CD14-positive monocyte (primary cell): Measurements from ENCODE around the gene SRGAP1. TPM values are rescaled to one million over a fixed set of nuclear protein-coding genes. Genes with fewer than 3 reads are reported as not detected.

Experiments used
- DNase-seq, 3 donors: peaks; one replicate each; pipeline ENCODE4 v3.0.0-alpha.2; 2011 to 2022
- H2AFZ ChIP-seq: 2 replicates; pipeline ENCODE4 v1.6.0; 2012; ENCODE audit warnings: mild to moderate bottlenecking, low read depth, low read length, inconsistent platforms; ENCODE audit not compliant: insufficient read depth, poor library complexity, severe bottlenecking
- H3K27ac ChIP-seq, 2 donors: 1 replicate in 1 of 2; 2 replicates in 1 of 2; pipeline ENCODE4 v1.5.1; 2012 to 2013; ENCODE audit warnings: low read length in 2 of 2, control low read depth in 1 of 2, inconsistent platforms in 1 of 2, low read depth in 1 of 2, mild to moderate bottlenecking in 1 of 2
- H3K27me3 ChIP-seq, 2 donors: one replicate each; pipeline versions ENCODE4 v1.6.0 to v1.6.1; 2011 to 2013; ENCODE audit warnings: low read length in 2 of 2; ENCODE audit not compliant: control insufficient read depth in 2 of 2, insufficient read depth in 2 of 2
- H3K36me3 ChIP-seq, 2 donors: replicated peaks in 1 of 2; 1 replicate in 1 of 2; 2 replicates in 1 of 2; pipeline versions ENCODE4 v1.5.1 to v1.6.1; 2012 to 2013; ENCODE audit warnings: low read length in 2 of 2, control low read depth in 1 of 2, inconsistent platforms in 1 of 2, mild to moderate bottlenecking in 1 of 2; ENCODE audit not compliant: insufficient read depth in 2 of 2, control insufficient read depth in 1 of 2
- H3K4me1 ChIP-seq, 2 donors: 1 replicate in 1 of 2; 2 replicates in 1 of 2; pipeline versions ENCODE4 v1.5.1 to v1.6.1; 2012 to 2013; ENCODE audit warnings: low read length in 2 of 2, control low read depth in 1 of 2, inconsistent platforms in 1 of 2, mild to moderate bottlenecking in 1 of 2, moderate library complexity in 1 of 2; ENCODE audit not compliant: insufficient read depth in 2 of 2, control insufficient read depth in 1 of 2
- H3K4me2 ChIP-seq: replicated peaks from 2 replicates; pipeline ENCODE3; 2012; ENCODE audit warnings: low read length, moderate library complexity, mild to moderate bottlenecking; ENCODE audit not compliant: poor library complexity, severe bottlenecking; ENCODE audit errors: extremely low read depth
- H3K4me3 ChIP-seq, 3 experiments: fragments of 200-600 bp in 1 of 3; sonication (generic) in 1 of 3; replicated peaks in 1 of 3; 1 replicate in 2 of 3; 2 replicates in 1 of 3; pipeline ENCODE4 v1.5.1; 2011 to 2013; ENCODE audit warnings: low read length in 3 of 3, mild to moderate bottlenecking in 3 of 3, control low read depth in 2 of 3, low read depth in 2 of 3, inconsistent platforms in 1 of 3, moderate library complexity in 1 of 3
- H3K79me2 ChIP-seq: 2 replicates; pipeline ENCODE4 v1.6.0; 2012; ENCODE audit warnings: mild to moderate bottlenecking, control low read depth, inconsistent platforms, low read length, moderate library complexity; ENCODE audit not compliant: insufficient read depth
- H3K9ac ChIP-seq: 2 replicates; pipeline ENCODE4 v1.6.0; 2017; ENCODE audit warnings: low read length, mild to moderate bottlenecking; ENCODE audit not compliant: insufficient read depth, poor library complexity, severe bottlenecking
- H3K9me3 ChIP-seq, 2 donors: replicated peaks in 1 of 2; 1 replicate in 1 of 2; 2 replicates in 1 of 2; pipeline versions ENCODE4 v1.5.1 to v1.6.1; 2012 to 2013; ENCODE audit warnings: low read length in 2 of 2, control low read depth in 1 of 2; ENCODE audit not compliant: control insufficient read depth in 1 of 2, insufficient read depth in 1 of 2
- H4K20me1 ChIP-seq: 2 replicates; pipeline ENCODE4 v1.6.0; 2012; ENCODE audit warnings: mild to moderate bottlenecking, low read length, control low read depth, moderate library complexity; ENCODE audit not compliant: insufficient read depth
- H3K27ac Mint-ChIP-seq, 7 donors: one replicate each; pipeline ENCODE4 v1.8.0; 2020; ENCODE audit warnings: mild to moderate bottlenecking in 7 of 7, mixed read lengths in 7 of 7, moderate library complexity in 6 of 7, inconsistent platforms in 2 of 7
- H3K27me3 Mint-ChIP-seq, 3 donors: one replicate each; pipeline ENCODE4 v1.8.0; 2021 to 2022; ENCODE audit warnings: low read depth in 3 of 3, mild to moderate bottlenecking in 3 of 3, mixed read lengths in 3 of 3, moderate library complexity in 3 of 3, inconsistent platforms in 1 of 3
- H3K36me3 Mint-ChIP-seq, 2 donors: one replicate each; pipeline ENCODE4 v1.8.0; 2020; ENCODE audit warnings: mixed read lengths in 2 of 2, inconsistent platforms in 1 of 2, mild to moderate bottlenecking in 1 of 2
- H3K4me1 Mint-ChIP-seq: one replicate; pipeline ENCODE4 v1.8.0; 2020; ENCODE audit warnings: mild to moderate bottlenecking, mixed read lengths
- H3K4me3 Mint-ChIP-seq, 2 donors: one replicate each; pipeline ENCODE4 v1.8.0; 2020; ENCODE audit warnings: mild to moderate bottlenecking in 2 of 2, mixed read lengths in 2 of 2, moderate library complexity in 1 of 2
- H3K9me3 Mint-ChIP-seq, 7 donors: one replicate each; pipeline ENCODE4 v1.8.0; 2020 to 2022; ENCODE audit warnings: mixed read lengths in 7 of 7, mild to moderate bottlenecking in 6 of 7, moderate library complexity in 6 of 7, inconsistent platforms in 2 of 7
- WGBS: methylation state at CpG from one replicate; pipeline ENCODE4 v1.1.5; 2013; ENCODE audit warnings: missing lambda C conversion rate; ENCODE audit not compliant: insufficient coverage; 5-methylcytosine and 5-hydroxymethylcytosine counted together
- intact Hi-C, 2 donors: fragments of 100-400 bp; cut with micrococcal nuclease; formaldehyde crosslinking; loops; one replicate each; pipeline versions ENCODE4 v1.15.0 to v1.15.1; 2023
- polyA plus RNA-seq, 3 donors: library from polyadenylated mRNA; depleted of rRNA in 1 of 3; unstranded in 2 of 3; stranded (reverse) in 1 of 3; fragments of 300-500 nt in 2 of 3; fragments of >200 nt in 1 of 3; fragmentation: Illumina TruSeq in 2 of 3; gene quantifications; 1 replicate in 2 of 3; 2 replicates in 1 of 3; pipeline ENCODE4 v1.2.3, GENCODE V29; 2012 to 2021
- TF ChIP-seq, protein P1 (sequence below): fragments of 200-600 bp; IDR thresholded peaks from one replicate; pipeline ENCODE4 v1.8.0; 2022; ENCODE audit warnings: antibody characterized with exemption, mild to moderate bottlenecking

Gene SRGAP1
- polyA plus RNA-seq, 3 donors: 0.05 to 0.52 (median 0.07) TPM

DNA sequence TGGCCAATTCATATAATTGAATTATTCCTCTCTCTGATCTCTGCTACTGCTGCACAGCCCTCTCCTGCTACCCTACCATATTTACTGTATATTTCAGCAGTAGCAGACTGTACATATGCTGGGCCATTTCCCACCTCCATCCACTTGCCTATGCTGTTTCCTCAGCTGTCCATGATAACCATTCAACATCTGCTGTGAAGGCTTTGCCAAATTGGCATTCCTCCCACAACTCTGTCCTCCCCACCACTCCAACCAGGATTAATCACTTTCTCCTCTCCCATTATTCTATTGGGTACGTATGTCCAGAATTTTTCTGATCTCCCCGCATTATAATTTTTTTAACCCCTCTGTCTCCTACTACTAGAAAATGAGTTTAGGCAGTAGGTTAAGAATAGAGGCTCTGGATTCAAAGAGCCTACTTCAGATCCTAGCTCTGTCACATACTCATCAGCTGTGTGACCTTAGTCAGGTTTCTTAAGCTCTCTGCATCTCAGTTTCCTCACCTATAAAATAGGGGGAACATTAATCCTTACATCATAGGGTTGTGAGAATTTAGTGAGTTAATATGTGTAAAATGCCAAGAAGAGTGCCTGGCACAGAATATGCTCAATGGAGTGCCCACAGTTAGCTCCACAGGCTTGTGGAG lies 254.3 kb downstream of the SRGAP1 start:
- TF ChIP-seq, protein P1, sequence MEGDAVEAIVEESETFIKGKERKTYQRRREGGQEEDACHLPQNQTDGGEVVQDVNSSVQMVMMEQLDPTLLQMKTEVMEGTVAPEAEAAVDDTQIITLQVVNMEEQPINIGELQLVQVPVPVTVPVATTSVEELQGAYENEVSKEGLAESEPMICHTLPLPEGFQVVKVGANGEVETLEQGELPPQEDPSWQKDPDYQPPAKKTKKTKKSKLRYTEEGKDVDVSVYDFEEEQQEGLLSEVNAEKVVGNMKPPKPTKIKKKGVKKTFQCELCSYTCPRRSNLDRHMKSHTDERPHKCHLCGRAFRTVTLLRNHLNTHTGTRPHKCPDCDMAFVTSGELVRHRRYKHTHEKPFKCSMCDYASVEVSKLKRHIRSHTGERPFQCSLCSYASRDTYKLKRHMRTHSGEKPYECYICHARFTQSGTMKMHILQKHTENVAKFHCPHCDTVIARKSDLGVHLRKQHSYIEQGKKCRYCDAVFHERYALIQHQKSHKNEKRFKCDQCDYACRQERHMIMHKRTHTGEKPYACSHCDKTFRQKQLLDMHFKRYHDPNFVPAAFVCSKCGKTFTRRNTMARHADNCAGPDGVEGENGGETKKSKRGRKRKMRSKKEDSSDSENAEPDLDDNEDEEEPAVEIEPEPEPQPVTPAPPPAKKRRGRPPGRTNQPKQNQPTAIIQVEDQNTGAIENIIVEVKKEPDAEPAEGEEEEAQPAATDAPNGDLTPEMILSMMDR: no peak
- H2AFZ ChIP-seq: no peak overlapping the region
- H3K4me3 Mint-ChIP-seq: no peak overlapping the region
- H3K36me3 Mint-ChIP-seq: no peaks in the 10 kb centered on the region
- H3K9me3 ChIP-seq: no peaks in the 10 kb centered on the region
- no peak overlapping the region for H3K9ac ChIP-seq
- no peaks in the 10 kb centered on the region for H3K9me3 Mint-ChIP-seq
- DNase-seq: no peak
- peaks cover 3% of the 10 kb centered on the region for H3K4me1 Mint-ChIP-seq
- H3K79me2 ChIP-seq: no peaks in the 10 kb centered on the region
- no peaks in the 10 kb centered on the region for H3K36me3 ChIP-seq
- no peak overlapping the region for H3K4me2 ChIP-seq
- intact Hi-C loops: no loop called here
- no peak overlapping the region for H3K4me3 ChIP-seq
- H3K27ac Mint-ChIP-seq: no peak overlapping the region
- no peaks in the 10 kb centered on the region for H4K20me1 ChIP-seq
- H3K27ac ChIP-seq: no peak overlapping the region
- H3K27me3 ChIP-seq: no peaks in the 10 kb centered on the region
- WGBS: no CpG with 5 or more reads among the region's 2 CpGs
- peaks cover 0 to 4% (median 1%) of the 10 kb centered on the region in 3 donors for H3K27me3 Mint-ChIP-seq
- H3K4me1 ChIP-seq: no peaks in the 10 kb centered on the region

- H3K9me3 ChIP-seq: no peaks in the 10 kb centered on the region
- Mint-ChIP-seq H3K27me3 (peaks cover 0 to 4% (median 1%) of the 10 kb centered on the region in 3 donors), H3K4me3 (no peak overlapping the region), H3K4me1 (peaks cover 3% of the 10 kb centered on the region), H3K36me3 (no peaks in the 10 kb centered on the region), H3K27ac (no peak overlapping the region), H3K9me3 (no peaks in the 10 kb centered on the region)
- H3K4me3 ChIP-seq: no peak overlapping the region
- H4K20me1 ChIP-seq: no peaks in the 10 kb centered on the region
- no peaks in the 10 kb centered on the region for H3K36me3 ChIP-seq
- no peaks in the 10 kb centered on the region for H3K4me1 ChIP-seq
- no peaks in the 10 kb centered on the region for H3K79me2 ChIP-seq
- no peak overlapping the region for H3K4me2 ChIP-seq
- 93% methylated on average over 2 of the region's 5 CpGs for WGBS
- H3K27me3 ChIP-seq: no peaks in the 10 kb centered on the region
- TF ChIP-seq, protein P1: no peak
- H2AFZ ChIP-seq: no peak overlapping the region
- H3K27ac ChIP-seq: no peak overlapping the region
- DNase-seq: no peak
- intact Hi-C loops: no loop called here
- no peak overlapping the region for H3K9ac ChIP-seq
Observed at GRCh38 chr12:64099397-64099796, 254.9 kb downstream of the SRGAP1 start.
